DND-41 (cell line): Measurements from ENCODE around the gene CPM.

Experiments
- CTCF ChIP-seq: IDR thresholded peaks from 2 replicates; pipeline ENCODE4 v1.5.1; 2012; ENCODE audit warnings: borderline replicate concordance, low read length, moderate library complexity, mild to moderate bottlenecking; ENCODE audit not compliant: poor library complexity, severe bottlenecking; ENCODE audit errors: extremely low read depth
- EZH2 ChIP-seq: IDR thresholded peaks from 3 replicates; pipeline ENCODE4 v1.6.1; 2012; ENCODE audit warnings: borderline replicate concordance, low read depth, mild to moderate bottlenecking, moderate library complexity, low read length, inconsistent platforms; ENCODE audit not compliant: severe bottlenecking

- TF ChIP-seq CTCF (no peak), EZH2 (no peak)
Measured at GRCh38 chr12:68976395-68976841, 43.4 kb upstream of the CPM start.
